CD14-positive monocyte (primary cell): ENCODE data around the gene RNF223. TPM values are rescaled to one million over a fixed set of nuclear protein-coding genes. Genes with fewer than 3 reads are reported as not detected.

Experiments
- DNase-seq, 3 donors: peaks; one replicate each; pipeline ENCODE4 v3.0.0-alpha.2; 2011 to 2022
- H2AFZ ChIP-seq: 2 replicates; pipeline ENCODE4 v1.6.0; 2012; ENCODE audit warnings: mild to moderate bottlenecking, low read depth, low read length, inconsistent platforms; ENCODE audit not compliant: insufficient read depth, poor library complexity, severe bottlenecking
- H3K27ac ChIP-seq, 2 donors: 1 replicate in 1 of 2; 2 replicates in 1 of 2; pipeline ENCODE4 v1.5.1; 2012 to 2013; ENCODE audit warnings: low read length in 2 of 2, control low read depth in 1 of 2, inconsistent platforms in 1 of 2, low read depth in 1 of 2, mild to moderate bottlenecking in 1 of 2
- H3K27me3 ChIP-seq, 2 donors: one replicate each; pipeline versions ENCODE4 v1.6.0 to v1.6.1; 2011 to 2013; ENCODE audit warnings: low read length in 2 of 2; ENCODE audit not compliant: control insufficient read depth in 2 of 2, insufficient read depth in 2 of 2
- H3K36me3 ChIP-seq, 2 donors: replicated peaks in 1 of 2; 1 replicate in 1 of 2; 2 replicates in 1 of 2; pipeline versions ENCODE4 v1.5.1 to v1.6.1; 2012 to 2013; ENCODE audit warnings: low read length in 2 of 2, control low read depth in 1 of 2, inconsistent platforms in 1 of 2, mild to moderate bottlenecking in 1 of 2; ENCODE audit not compliant: insufficient read depth in 2 of 2, control insufficient read depth in 1 of 2
- H3K4me1 ChIP-seq, 2 donors: 1 replicate in 1 of 2; 2 replicates in 1 of 2; pipeline versions ENCODE4 v1.5.1 to v1.6.1; 2012 to 2013; ENCODE audit warnings: low read length in 2 of 2, control low read depth in 1 of 2, inconsistent platforms in 1 of 2, mild to moderate bottlenecking in 1 of 2, moderate library complexity in 1 of 2; ENCODE audit not compliant: insufficient read depth in 2 of 2, control insufficient read depth in 1 of 2
- H3K4me2 ChIP-seq: replicated peaks from 2 replicates; pipeline ENCODE3; 2012; ENCODE audit warnings: low read length, moderate library complexity, mild to moderate bottlenecking; ENCODE audit not compliant: poor library complexity, severe bottlenecking; ENCODE audit errors: extremely low read depth
- H3K4me3 ChIP-seq, 3 experiments: fragments of 200-600 bp in 1 of 3; sonication (generic) in 1 of 3; replicated peaks in 1 of 3; 1 replicate in 2 of 3; 2 replicates in 1 of 3; pipeline ENCODE4 v1.5.1; 2011 to 2013; ENCODE audit warnings: low read length in 3 of 3, mild to moderate bottlenecking in 3 of 3, control low read depth in 2 of 3, low read depth in 2 of 3, inconsistent platforms in 1 of 3, moderate library complexity in 1 of 3
- H3K79me2 ChIP-seq: 2 replicates; pipeline ENCODE4 v1.6.0; 2012; ENCODE audit warnings: mild to moderate bottlenecking, control low read depth, inconsistent platforms, low read length, moderate library complexity; ENCODE audit not compliant: insufficient read depth
- H3K9ac ChIP-seq: 2 replicates; pipeline ENCODE4 v1.6.0; 2017; ENCODE audit warnings: low read length, mild to moderate bottlenecking; ENCODE audit not compliant: insufficient read depth, poor library complexity, severe bottlenecking
- H3K9me3 ChIP-seq, 2 donors: replicated peaks in 1 of 2; 1 replicate in 1 of 2; 2 replicates in 1 of 2; pipeline versions ENCODE4 v1.5.1 to v1.6.1; 2012 to 2013; ENCODE audit warnings: low read length in 2 of 2, control low read depth in 1 of 2; ENCODE audit not compliant: control insufficient read depth in 1 of 2, insufficient read depth in 1 of 2
- H4K20me1 ChIP-seq: 2 replicates; pipeline ENCODE4 v1.6.0; 2012; ENCODE audit warnings: mild to moderate bottlenecking, low read length, control low read depth, moderate library complexity; ENCODE audit not compliant: insufficient read depth
- H3K27ac Mint-ChIP-seq, 7 donors: one replicate each; pipeline ENCODE4 v1.8.0; 2020; ENCODE audit warnings: mild to moderate bottlenecking in 7 of 7, mixed read lengths in 7 of 7, moderate library complexity in 6 of 7, inconsistent platforms in 2 of 7
- H3K27me3 Mint-ChIP-seq, 3 donors: one replicate each; pipeline ENCODE4 v1.8.0; 2021 to 2022; ENCODE audit warnings: low read depth in 3 of 3, mild to moderate bottlenecking in 3 of 3, mixed read lengths in 3 of 3, moderate library complexity in 3 of 3, inconsistent platforms in 1 of 3
- H3K36me3 Mint-ChIP-seq, 2 donors: one replicate each; pipeline ENCODE4 v1.8.0; 2020; ENCODE audit warnings: mixed read lengths in 2 of 2, inconsistent platforms in 1 of 2, mild to moderate bottlenecking in 1 of 2
- H3K4me1 Mint-ChIP-seq: one replicate; pipeline ENCODE4 v1.8.0; 2020; ENCODE audit warnings: mild to moderate bottlenecking, mixed read lengths
- H3K4me3 Mint-ChIP-seq, 2 donors: one replicate each; pipeline ENCODE4 v1.8.0; 2020; ENCODE audit warnings: mild to moderate bottlenecking in 2 of 2, mixed read lengths in 2 of 2, moderate library complexity in 1 of 2
- H3K9me3 Mint-ChIP-seq, 7 donors: one replicate each; pipeline ENCODE4 v1.8.0; 2020 to 2022; ENCODE audit warnings: mixed read lengths in 7 of 7, mild to moderate bottlenecking in 6 of 7, moderate library complexity in 6 of 7, inconsistent platforms in 2 of 7
- CTCF ChIP-seq: fragments of 200-600 bp; IDR thresholded peaks from one replicate; pipeline ENCODE4 v1.8.0; 2022; ENCODE audit warnings: antibody characterized with exemption, mild to moderate bottlenecking
- WGBS: methylation state at CpG from one replicate; pipeline ENCODE4 v1.1.5; 2013; ENCODE audit warnings: missing lambda C conversion rate; ENCODE audit not compliant: insufficient coverage; 5-methylcytosine and 5-hydroxymethylcytosine counted together
- intact Hi-C, 2 donors: fragments of 100-400 bp; cut with micrococcal nuclease; formaldehyde crosslinking; loops; one replicate each; pipeline versions ENCODE4 v1.15.0 to v1.15.1; 2023
- polyA plus RNA-seq, 3 donors: library from polyadenylated mRNA; depleted of rRNA in 1 of 3; unstranded in 2 of 3; stranded (reverse) in 1 of 3; fragments of 300-500 nt in 2 of 3; fragments of >200 nt in 1 of 3; fragmentation: Illumina TruSeq in 2 of 3; gene quantifications; 1 replicate in 2 of 3; 2 replicates in 1 of 3; pipeline ENCODE4 v1.2.3, GENCODE V29; 2012 to 2021

RNF223 gene
- polyA plus RNA-seq, 3 donors, result not detected

GRCh38 chr1:1045129-1045528 lies 29.0 kb downstream of the RNF223 start:
- no peaks in the 10 kb centered on the region for H3K79me2 ChIP-seq
- intact Hi-C loops, result no loop called here
- no peak for DNase-seq
- peaks cover 4 to 14% (median 13%) of the 10 kb centered on the region in 3 donors for H3K27me3 Mint-ChIP-seq
- H4K20me1 ChIP-seq, result no peaks in the 10 kb centered on the region
- H2AFZ ChIP-seq, result no peak overlapping the region
- H3K4me3 Mint-ChIP-seq, result no peak overlapping the region
- no peak overlapping the region for H3K9ac ChIP-seq
- H3K36me3 Mint-ChIP-seq, result no peaks in the 10 kb centered on the region
- no peaks in the 10 kb centered on the region for H3K9me3 ChIP-seq
- no peak for TF ChIP-seq CTCF
- H3K27me3 ChIP-seq, result peaks cover under 1 to 4% of the 10 kb centered on the region in 2 donors
- H3K27ac ChIP-seq, result no peak overlapping the region
- no peak overlapping the region for H3K4me2 ChIP-seq
- H3K9me3 Mint-ChIP-seq, result peaks cover 0 to 11% (median 3%) of the 10 kb centered on the region in 7 donors
- H3K27ac Mint-ChIP-seq, result no peak overlapping the region
- no peak overlapping the region for H3K4me3 ChIP-seq
- H3K4me1 Mint-ChIP-seq, result peaks cover under 1% of the 10 kb centered on the region
- no peaks in the 10 kb centered on the region for H3K36me3 ChIP-seq
- peaks cover 5 to 6% of the 10 kb centered on the region in 2 donors for H3K4me1 ChIP-seq
- 94% methylated on average over 19 of the region's 23 CpGs for WGBS

- Histone ChIP-seq H3K79me2 (no peaks in the 10 kb centered on the region), H3K9me3 (no peaks in the 10 kb centered on the region), H3K4me3 (no peak overlapping the region), H3K27ac (no peak overlapping the region), H4K20me1 (no peaks in the 10 kb centered on the region), H3K4me1 (peaks cover 11% of the 10 kb centered on the region in 2 donors), H3K4me2 (no peak overlapping the region), H3K9ac (no peak overlapping the region), H2AFZ (no peak overlapping the region), H3K36me3 (no peaks in the 10 kb centered on the region), H3K27me3 (peaks cover 3 to 10% of the 10 kb centered on the region in 2 donors)
- peaks cover 6% of the 10 kb centered on the region for H3K4me1 Mint-ChIP-seq
- no peak overlapping the region for H3K27ac Mint-ChIP-seq
- intact Hi-C loops, result no loop called here
- H3K36me3 Mint-ChIP-seq, result peaks cover 0 to under 1% of the 10 kb centered on the region in 2 donors
- H3K4me3 Mint-ChIP-seq, result no peak overlapping the region
- peaks cover 9 to 20% (median 19%) of the 10 kb centered on the region in 3 donors for H3K27me3 Mint-ChIP-seq
- no peak for DNase-seq
- no peak for TF ChIP-seq CTCF
- 91% methylated on average over 31 of the region's 34 CpGs for WGBS
- peaks cover 0 to 11% (median 3%) of the 10 kb centered on the region in 7 donors for H3K9me3 Mint-ChIP-seq
These were observed 29.5 kb downstream of the RNF223 start for GRCh38 chr1:1044455-1045078.
